ENCODE measurements around the gene TAF5L. TPM values are rescaled to one million over a fixed set of nuclear protein-coding genes. Genes with fewer than 3 reads are reported as not detected.
"Not testable (repeated sequence)": the region's sequence is repeated elsewhere in the genome, so short reads cannot be mapped to it uniquely, and the experiment has no call there.

TAF5L gene
- total and polyA plus RNA-seq, 2 of the 4 experiments (the other 2 are of a cell fraction), result 17.9 to 18.6 TPM

DNA sequence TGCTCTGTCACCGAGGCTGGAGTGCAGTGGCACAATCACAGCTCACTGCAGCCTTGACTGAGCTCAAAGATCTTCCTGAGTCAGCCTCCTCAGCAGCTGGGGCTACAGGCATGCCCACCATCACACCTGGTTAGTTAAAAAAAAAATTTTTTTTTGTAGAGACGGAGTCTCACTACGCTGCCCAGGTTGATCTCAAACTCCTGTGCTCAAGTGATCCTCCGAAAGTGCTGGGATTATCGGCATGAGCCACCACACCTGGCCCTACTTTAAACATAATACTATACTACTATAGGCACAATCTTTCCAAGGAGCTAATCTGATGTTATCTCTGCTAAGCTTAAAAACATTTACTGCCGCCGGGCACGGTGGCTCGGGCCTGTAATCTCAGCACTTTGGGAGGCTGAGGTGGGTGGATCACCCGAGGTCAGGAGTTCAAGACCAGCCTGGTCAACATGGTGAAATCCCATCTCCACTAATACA, 3.2 kb downstream of the TAF5L start:
- H2BK15ac ChIP-seq (ENCODE audit: low read depth, low read length); H3K9ac ChIP-seq (ENCODE audit: low read depth, low read length); CTCF ChIA-PET; H3K4me1 ChIP-seq (ENCODE audit: control insufficient read depth, insufficient read depth, low read length); H3K18ac ChIP-seq (ENCODE audit: low read depth, low read length); H4K91ac ChIP-seq (ENCODE audit: insufficient read depth, low read depth, low read length); POLR2A ChIA-PET (ENCODE audit: unreplicated experiment); H3K36me3 ChIP-seq (ENCODE audit: control insufficient read depth, insufficient read depth, low read length); H3K4ac ChIP-seq (ENCODE audit: low read depth, low read length); H2BK120ac ChIP-seq (ENCODE audit: low read depth, low read length); H2BK20ac ChIP-seq (ENCODE audit: low read depth, low read length); H3K23ac ChIP-seq (ENCODE audit: low read depth, low read length); H2AK5ac ChIP-seq (ENCODE audit: low read depth, low read length); ATAC-seq (ENCODE audit: low read depth); H3K4me2 ChIP-seq (ENCODE audit: low read depth, low read length); in situ Hi-C loops (cut with MboI; ENCODE audit: low sequenced_read_pairs); H2AK9ac ChIP-seq (replicated peaks; ENCODE audit: low read depth, low read length, poor library complexity); H3K56ac ChIP-seq (ENCODE audit: extremely low read depth, insufficient read depth, low read length); dilution Hi-C loops (cut with HindIII; ENCODE audit: low sequenced_read_pairs, unreplicated experiment); H4K8ac ChIP-seq (ENCODE audit: low read depth in 2 of 2, low read length in 2 of 2); H3K4me3 ChIP-seq (ENCODE audit: insufficient read depth, low read depth, low read length); H3K9me3 ChIP-seq (ENCODE audit: control insufficient read depth, insufficient read depth, low read length); intact Hi-C loops (cut with micrococcal nuclease); H2BK5ac ChIP-seq (ENCODE audit: low read depth, low read length, poor library complexity, severe bottlenecking); H2AFZ ChIP-seq (replicated peaks; ENCODE audit: low read length, poor library complexity); H3K27me3 ChIP-seq (ENCODE audit: control insufficient read depth, insufficient read depth, low read length); DNase-seq; H4K5ac ChIP-seq (ENCODE audit: low read depth, low read length); BruUV-seq (replicated peaks); H3K27ac ChIP-seq (ENCODE audit: insufficient read depth, low read length); H3K14ac ChIP-seq (replicated peaks; ENCODE audit: low read depth, low read length): not testable (repeated sequence)
- 100% methylated on average over 3 of the region's 10 CpGs; no CpG with 5 or more reads in 1 of the 2 experiments for WGBS, 2 experiments (ENCODE audit: extremely low coverage in 2 of 2, insufficient read length in 1 of 2)
- Histone ChIP-seq H3K79me1 (ENCODE audit: low read depth in 1 of 2, low read length in 2 of 2) (peaks cover 21 to 60% of the 10 kb centered on the region in 2 experiments), H3K9me1 (ENCODE audit: insufficient read depth, low read length) (peaks cover 12% of the 10 kb centered on the region), H4K20me1 (ENCODE audit: insufficient read depth, low read length) (peaks cover 60% of the 10 kb centered on the region)
